ENCODE measurements around the gene CPTP.

CPTP gene

GRCh38 chr1:1320666-1321448 is 3.7 kb upstream of the CPTP start:
- DNase-seq = no peak

GRCh38 chr1:1321477-1321876 is 3.1 kb upstream of the CPTP start:
- DNase-seq = no peak

- no peak for DNase-seq
Measured at GRCh38 chr1:1322418-1322817, 2.2 kb upstream of the CPTP start.

GRCh38 chr1:1322952-1323351 is 1.6 kb upstream of the CPTP start:
- no peak for DNase-seq

GRCh38 chr1:1324084-1324523 is 498 bp upstream of the CPTP start:
- DNase-seq = no peak

- no peak for DNase-seq
Measured at GRCh38 chr1:1325288-1326074, 879 bp downstream of the CPTP start.

- no peak for DNase-seq
Measured at GRCh38 chr1:1326075-1326605, 1.5 kb downstream of the CPTP start.

GRCh38 chr1:1327291-1327690 is 2.7 kb downstream of the CPTP start:
- DNase-seq = no peak

- no peak for DNase-seq
Measured at GRCh38 chr1:1328254-1328653, 3.7 kb downstream of the CPTP start.

- DNase-seq = no peak
Measured at GRCh38 chr1:1329304-1330210, 5.0 kb downstream of the CPTP start.

- DNase-seq = no peak
Measured at GRCh38 chr1:1330366-1331067, 5.9 kb downstream of the CPTP start.

- no peak for DNase-seq
Measured at GRCh38 chr1:1331068-1331965, 6.7 kb downstream of the CPTP start, which contains the start of gene TAS1R3. Gene TAS1R3 (plus strand): TSS chr1:1331280. CDS start chr1:1331346, 66 bp downstream.

GRCh38 chr1:1332031-1332755 is 7.6 kb downstream of the CPTP start:
- DNase-seq = no peak

GRCh38 chr1:1332774-1333480 is 8.3 kb downstream of the CPTP start:
- DNase-seq = no peak

GRCh38 chr1:1333551-1334241 is 9.1 kb downstream of the CPTP start:
- DNase-seq = no peak

- no peak for DNase-seq
Measured at GRCh38 chr1:1334835-1335234, 10.2 kb downstream of the CPTP start.

- DNase-seq = no peak
Measured at GRCh38 chr1:1335283-1335682, 10.7 kb downstream of the CPTP start.

GRCh38 chr1:1335792-1336248 is 11.2 kb downstream of the CPTP start:
- DNase-seq = no peak

GRCh38 chr1:1336446-1336845 is 11.8 kb downstream of the CPTP start:
- DNase-seq = no peak

Data from DMS79 (cell line).